GM15510 (cell line): ENCODE measurements around the gene LGALS7.

Experiments
- POLR2A ChIP-seq: IDR thresholded peaks from 3 replicates; pipeline ENCODE4 v1.6.1; 2011; ENCODE audit warnings: borderline replicate concordance; ENCODE audit not compliant: insufficient read length; ENCODE audit errors: extremely low read depth

LGALS7 gene

GRCh38 chr19:38769635-38770211 is 3.6 kb downstream of the LGALS7 start:
- TF ChIP-seq POLR2A: peak; percentile 52

GRCh38 chr19:38766276-38767047 is 6.9 kb downstream of the LGALS7 start:
- TF ChIP-seq POLR2A: no peak

- TF ChIP-seq POLR2A: no peak
These were observed 8.1 kb downstream of the LGALS7 start for GRCh38 chr19:38765214-38765613.

- TF ChIP-seq POLR2A: no peak
These were observed 9.5 kb downstream of the LGALS7 start for GRCh38 chr19:38763795-38764220.

- TF ChIP-seq POLR2A: no peak
These were observed 13.7 kb downstream of the LGALS7 start for GRCh38 chr19:38759590-38760003.

- TF ChIP-seq POLR2A: no peak
These were observed 28.0 kb downstream of the LGALS7 start for GRCh38 chr19:38745316-38745715.

GRCh38 chr19:38744874-38745273 is 28.4 kb downstream of the LGALS7 start:
- no peak for TF ChIP-seq POLR2A

- TF ChIP-seq POLR2A: no peak
These were observed 29.0 kb downstream of the LGALS7 start, which contains the start of gene CAPN12 for GRCh38 chr19:38744298-38744681. TSS of gene CAPN12 (minus strand) at chr19:38744474. CDS start at chr19:38744165, 309 bp downstream.

- TF ChIP-seq POLR2A: no peak
These were observed 29.7 kb downstream of the LGALS7 start for GRCh38 chr19:38743394-38744297.

GRCh38 chr19:38742906-38743305 is 30.4 kb downstream of the LGALS7 start:
- TF ChIP-seq POLR2A: no peak

GRCh38 chr19:38742296-38742695 is 31.0 kb downstream of the LGALS7 start:
- TF ChIP-seq POLR2A: no peak

- no peak for TF ChIP-seq POLR2A
These were observed 31.6 kb downstream of the LGALS7 start for GRCh38 chr19:38741670-38742069.

- no peak for TF ChIP-seq POLR2A
These were observed 32.4 kb downstream of the LGALS7 start for GRCh38 chr19:38740932-38741331.

- no peak for TF ChIP-seq POLR2A
These were observed 33.1 kb downstream of the LGALS7 start for GRCh38 chr19:38740257-38740592.

GRCh38 chr19:38739440-38740256 is 33.7 kb downstream of the LGALS7 start:
- TF ChIP-seq POLR2A: no peak
